HL-60 (cell line): Measurements from ENCODE around the gene GPC1.

Experiments used
- DNase-seq, 2 experiments: peaks; one replicate each; pipeline ENCODE4 v3.0.0-alpha.2; 2010 to 2020; ENCODE audit warnings: low read depth in 1 of 2, low spot score in 1 of 2
- H3K27ac ChIP-seq: fragments of 250-450 bp; sonication (Bioruptor Pico); replicated peaks from 2 replicates; pipeline ENCODE4 v1.5.1; 2020; ENCODE audit warnings: mild to moderate bottlenecking, moderate library complexity
- H3K27me3 ChIP-seq: fragments of 250-450 bp; sonication (Bioruptor Pico); 2 replicates; pipeline ENCODE4 v1.5.1; 2021; ENCODE audit warnings: mild to moderate bottlenecking, moderate library complexity; ENCODE audit not compliant: insufficient read depth, poor library complexity, severe bottlenecking
- H3K4me3 ChIP-seq: replicated peaks from 2 replicates; pipeline ENCODE4 v1.5.1; 2011; ENCODE audit warnings: mild to moderate bottlenecking, control low read depth, low read length; ENCODE audit not compliant: insufficient read depth
- CTCF ChIP-seq: IDR thresholded peaks from one replicate; pipeline ENCODE4 v1.5.1; 2011; ENCODE audit warnings: low read length, control low read depth, inconsistent platforms; ENCODE audit not compliant: insufficient read depth
- GABPA ChIP-seq: IDR thresholded peaks from 2 replicates; pipeline ENCODE4 v1.6.1; 2012; ENCODE audit warnings: low read depth
- POLR2AphosphoS5 ChIP-seq: IDR thresholded peaks from 2 replicates; pipeline ENCODE4 v1.6.1; 2012; ENCODE audit warnings: low read depth
- REST ChIP-seq: IDR thresholded peaks from 2 replicates; pipeline ENCODE4 v1.6.1; 2012; ENCODE audit warnings: low read depth; ENCODE audit not compliant: insufficient replicate concordance
- SPI1 ChIP-seq: IDR thresholded peaks from 2 replicates; pipeline ENCODE4 v1.6.1; 2012; ENCODE audit warnings: low read depth, mild to moderate bottlenecking, borderline replicate concordance

Gene GPC1

DNA sequence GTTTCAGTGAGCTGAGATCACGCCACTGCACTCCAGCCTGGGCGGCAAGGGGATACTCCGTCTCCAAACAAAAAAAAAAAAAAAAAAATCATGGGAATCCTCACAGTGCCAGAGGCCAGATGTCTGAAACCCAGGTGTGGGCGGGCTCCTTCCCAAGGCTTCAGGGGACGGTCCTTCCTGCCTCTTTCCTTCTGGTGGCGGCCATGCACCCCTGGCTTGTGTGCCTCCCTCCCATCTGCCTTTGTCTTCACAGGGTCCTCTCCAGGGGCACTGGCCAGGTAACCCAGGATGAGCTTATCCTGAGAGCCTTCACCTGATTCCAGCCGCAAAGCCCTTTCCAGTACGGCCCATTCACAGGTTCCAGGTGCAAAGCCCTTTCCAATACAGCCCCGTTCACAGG is 40.9 kb upstream of the GPC1 start:
- TF ChIP-seq POLR2AphosphoS5 (no peak), CTCF (no peak), SPI1 (no peak)
- H3K27ac ChIP-seq: no peak overlapping the region
- H3K4me3 ChIP-seq: no peak overlapping the region
- no peak for DNase-seq
- H3K27me3 ChIP-seq: no peaks in the 10 kb centered on the region

- Histone ChIP-seq H3K27me3 (no peaks in the 10 kb centered on the region), H3K27ac (no peak overlapping the region), H3K4me3 (no peak overlapping the region)
- TF ChIP-seq CTCF (no peak), REST (no peak), GABPA (no peak), SPI1 (no peak), POLR2AphosphoS5 (no peak)
- DNase-seq: no peak
Observed at GRCh38 chr2:240395448-240395847, 40.0 kb upstream of the GPC1 start.

DNA sequence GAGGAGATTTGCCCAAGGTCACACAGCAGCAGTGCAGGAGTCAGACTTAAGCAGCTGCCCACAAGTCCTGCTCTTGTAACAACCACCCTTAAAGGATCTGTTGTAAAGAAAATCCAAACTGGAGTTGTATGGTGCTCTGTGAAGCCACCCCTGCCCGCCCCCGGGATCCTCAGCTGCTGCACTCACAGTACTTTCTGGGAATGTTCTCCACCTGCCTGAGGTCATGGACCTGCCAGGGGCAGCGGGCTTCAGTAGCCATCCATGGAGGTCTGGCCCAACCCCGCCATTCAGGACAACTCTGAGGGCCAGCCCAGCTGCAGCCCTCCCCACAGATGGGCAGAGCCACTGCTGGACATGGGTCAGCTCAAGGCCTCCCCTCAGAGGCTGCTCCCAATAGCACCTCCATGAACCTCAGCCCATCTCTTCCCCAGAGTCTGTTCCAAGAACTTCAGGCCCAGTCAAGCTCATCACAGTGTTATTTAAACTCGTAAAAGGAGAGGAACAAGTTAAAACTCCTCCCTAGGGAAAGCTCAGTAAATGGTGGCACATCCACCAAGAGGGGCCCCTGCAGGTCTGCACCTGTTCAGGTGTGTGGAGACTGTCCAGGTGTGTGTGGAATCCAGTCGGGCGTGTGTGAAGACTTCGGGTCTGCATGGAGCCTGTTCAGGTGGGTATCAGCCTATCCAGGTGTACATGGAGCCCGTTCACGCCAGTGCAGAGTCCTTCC is 39.4 kb upstream of the GPC1 start:
- no peak overlapping the region for H3K27ac ChIP-seq
- no peak for DNase-seq
- H3K4me3 ChIP-seq: no peak overlapping the region
- no peak for TF ChIP-seq REST
- TF ChIP-seq POLR2AphosphoS5: no peak
- TF ChIP-seq SPI1: no peak
- no peak for TF ChIP-seq GABPA
- TF ChIP-seq CTCF: no peak
- no peaks in the 10 kb centered on the region for H3K27me3 ChIP-seq
